Astrocyte (in vitro differentiated cells and primary cell): Measurements from ENCODE around the gene PRR15L.

Experiments
- EZH2 ChIP-seq: IDR thresholded peaks from 2 replicates; pipeline ENCODE4 v1.6.1; 2012; ENCODE audit warnings: mild to moderate bottlenecking, low read length, inconsistent platforms; ENCODE audit not compliant: insufficient read depth
- TF ChIP-seq, protein P1 (sequence below): IDR thresholded peaks from 2 replicates; pipeline ENCODE4 v1.5.1; 2011; ENCODE audit warnings: low read depth, mild to moderate bottlenecking, inconsistent platforms, low read length, moderate library complexity; ENCODE audit not compliant: insufficient read depth

- no peak for TF ChIP-seq EZH2
- TF ChIP-seq, protein P1, sequence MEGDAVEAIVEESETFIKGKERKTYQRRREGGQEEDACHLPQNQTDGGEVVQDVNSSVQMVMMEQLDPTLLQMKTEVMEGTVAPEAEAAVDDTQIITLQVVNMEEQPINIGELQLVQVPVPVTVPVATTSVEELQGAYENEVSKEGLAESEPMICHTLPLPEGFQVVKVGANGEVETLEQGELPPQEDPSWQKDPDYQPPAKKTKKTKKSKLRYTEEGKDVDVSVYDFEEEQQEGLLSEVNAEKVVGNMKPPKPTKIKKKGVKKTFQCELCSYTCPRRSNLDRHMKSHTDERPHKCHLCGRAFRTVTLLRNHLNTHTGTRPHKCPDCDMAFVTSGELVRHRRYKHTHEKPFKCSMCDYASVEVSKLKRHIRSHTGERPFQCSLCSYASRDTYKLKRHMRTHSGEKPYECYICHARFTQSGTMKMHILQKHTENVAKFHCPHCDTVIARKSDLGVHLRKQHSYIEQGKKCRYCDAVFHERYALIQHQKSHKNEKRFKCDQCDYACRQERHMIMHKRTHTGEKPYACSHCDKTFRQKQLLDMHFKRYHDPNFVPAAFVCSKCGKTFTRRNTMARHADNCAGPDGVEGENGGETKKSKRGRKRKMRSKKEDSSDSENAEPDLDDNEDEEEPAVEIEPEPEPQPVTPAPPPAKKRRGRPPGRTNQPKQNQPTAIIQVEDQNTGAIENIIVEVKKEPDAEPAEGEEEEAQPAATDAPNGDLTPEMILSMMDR = no peak
Observed at GRCh38 chr17:47913050-47913449, 44.6 kb downstream of the PRR15L start.
